ENCODE measurements around the gene PPIE. TPM values are rescaled to one million over a fixed set of nuclear protein-coding genes. Genes with fewer than 3 reads are reported as not detected.

PPIE gene
- total RNA-seq, 1 experiment from 2014 or later: 73.8 TPM

DNA sequence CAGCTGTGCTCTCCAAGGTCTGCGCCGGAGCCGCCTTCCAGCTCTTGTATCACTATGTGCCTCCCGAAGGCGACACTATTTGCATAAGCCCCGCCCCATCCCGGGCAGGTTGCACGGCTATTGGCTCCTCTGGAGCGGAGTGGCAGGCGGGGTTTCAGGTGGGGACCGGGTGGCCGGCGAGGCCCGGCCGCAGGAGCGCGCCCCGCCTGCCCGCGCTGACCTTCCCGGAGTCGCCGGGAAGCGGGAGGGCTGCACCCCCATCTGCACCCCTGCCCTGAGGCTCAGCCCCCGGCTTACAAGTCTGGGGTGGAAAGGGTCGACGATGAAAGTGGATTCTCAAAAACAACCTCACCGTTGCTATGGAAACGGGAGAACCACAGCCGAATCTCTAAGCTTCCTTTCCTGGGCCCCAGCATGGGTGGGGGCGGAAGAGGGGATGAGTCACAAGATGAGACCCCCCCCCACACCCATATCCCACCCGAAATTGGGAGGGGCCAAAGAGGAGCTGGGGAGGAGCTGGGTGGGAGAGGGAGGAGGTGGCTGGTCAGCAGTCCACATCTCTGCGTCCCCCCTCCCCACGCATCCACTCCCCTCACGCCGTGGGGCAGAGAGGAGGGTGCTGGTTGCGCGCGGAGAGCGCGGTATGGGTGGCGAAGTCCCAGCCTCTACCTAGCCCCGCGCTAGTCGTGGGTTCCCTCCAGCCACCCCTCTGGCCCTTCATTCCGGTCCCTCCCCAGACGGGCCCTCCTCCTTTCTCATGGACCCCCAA lies 47.1 kb upstream of the PPIE start, which contains the start of gene HPCAL4 (continued):
- TF ChIP-seq RAD21 (IDR thresholded peaks at IDR 0.05; ENCODE audit: low read depth): no peak

DNA sequence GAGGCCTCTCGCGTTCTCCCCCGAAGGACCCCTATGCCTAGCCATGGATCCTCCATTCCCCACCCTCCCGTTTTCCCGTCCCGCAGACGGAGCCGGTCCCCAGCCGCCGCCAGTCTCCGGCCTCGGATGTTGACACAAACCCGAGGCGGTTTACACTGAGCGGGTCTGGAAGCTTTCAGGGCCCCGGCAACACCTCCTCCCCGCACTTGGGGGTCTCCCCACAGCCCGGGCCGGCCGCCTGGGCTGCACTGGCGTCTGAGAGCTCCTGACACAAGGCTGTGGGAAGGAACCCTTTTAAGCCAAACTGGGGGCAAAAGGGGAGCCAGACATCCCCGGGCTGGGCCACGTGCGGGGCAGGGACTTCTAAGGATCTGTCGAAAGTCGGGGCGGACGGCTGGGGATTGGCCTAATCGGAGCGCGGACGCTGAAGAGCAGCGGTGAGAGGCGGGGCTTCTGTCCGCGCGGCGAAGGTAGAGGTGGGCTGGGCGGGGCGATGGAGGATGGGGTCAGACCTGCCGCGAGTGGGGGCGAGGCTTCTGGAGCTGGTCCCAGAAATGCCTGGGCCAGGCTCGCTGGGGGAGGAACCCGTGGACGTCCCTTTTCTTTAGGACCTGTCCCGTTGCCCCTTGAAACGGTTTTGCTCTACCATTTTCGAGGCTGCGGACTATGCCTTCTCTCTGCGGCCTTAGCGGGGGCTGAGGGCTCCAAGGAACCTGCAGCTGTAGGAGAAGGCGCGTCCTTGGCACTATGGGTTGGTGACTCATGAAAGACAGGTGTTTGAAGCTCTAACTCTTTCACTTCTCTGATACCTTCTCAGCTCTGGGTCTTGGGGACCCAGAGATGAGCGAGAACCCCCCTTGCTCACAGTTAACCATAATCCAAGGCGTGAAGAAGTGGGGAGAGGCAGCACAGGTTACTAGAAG lies 46.3 kb upstream of the PPIE start:
- H3K4me1 ChIP-seq (ENCODE audit: control insufficient read depth in 1 of 2, insufficient read depth in 2 of 2, low read length in 2 of 2): peaks cover 3 to 20% of the 10 kb centered on the region in 2 experiments; a peak in 2 of 4 replicates
- POLR2A ChIA-PET: no interaction called here
- H3K4me3 ChIP-seq (replicated peaks in 1 of 2; ENCODE audit: low read depth in 1 of 2, low read length in 2 of 2): no peak overlapping the region
- intact Hi-C loops (cut with micrococcal nuclease): no loop called here
- H3K79me2 ChIP-seq (ENCODE audit: insufficient read depth, low read length): no peaks in the 10 kb centered on the region
- TF ChIP-seq FOSL1 (IDR thresholded peaks at IDR 0.05; ENCODE audit: low read depth) (no peak), POLR2AphosphoS5 (IDR thresholded peaks at IDR 0.05; ENCODE audit: low read depth, low read length) (no peak), YY1 (IDR thresholded peaks at IDR 0.05; ENCODE audit: extremely low read depth, insufficient replicate concordance, low read depth, low read length) (no peak), SRF (IDR thresholded peaks at IDR 0.05; ENCODE audit: low read depth) (no peak), ZFX (IDR thresholded peaks at IDR 0.05) (no peak), TCF7L2 (IDR thresholded peaks at IDR 0.05; ENCODE audit: borderline replicate concordance, extremely low read depth, insufficient read depth, insufficient read length) (no peak), SIN3A (IDR thresholded peaks at IDR 0.05; ENCODE audit: low read depth) (no peak), ZNF274 (IDR thresholded peaks at IDR 0.05; ENCODE audit: low read depth, low read length) (no peak), POLR2A (IDR thresholded peaks at IDR 0.05; ENCODE audit: borderline replicate concordance, extremely low read depth, insufficient read depth, insufficient read length) (no peak), RAD21 (IDR thresholded peaks at IDR 0.05; ENCODE audit: low read depth) (no peak), EZH2phosphoT487 (IDR thresholded peaks at IDR 0.05; ENCODE audit: borderline replicate concordance) (no peak), EZH2 (IDR thresholded peaks at IDR 0.05) (no peak), CBX3 (IDR thresholded peaks at IDR 0.05; ENCODE audit: low read depth) (no peak)
- TF ChIP-seq, protein P1, sequence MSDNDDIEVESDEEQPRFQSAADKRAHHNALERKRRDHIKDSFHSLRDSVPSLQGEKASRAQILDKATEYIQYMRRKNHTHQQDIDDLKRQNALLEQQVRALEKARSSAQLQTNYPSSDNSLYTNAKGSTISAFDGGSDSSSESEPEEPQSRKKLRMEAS (IDR thresholded peaks at IDR 0.05): no peak
- TF ChIP-seq, protein P2, sequence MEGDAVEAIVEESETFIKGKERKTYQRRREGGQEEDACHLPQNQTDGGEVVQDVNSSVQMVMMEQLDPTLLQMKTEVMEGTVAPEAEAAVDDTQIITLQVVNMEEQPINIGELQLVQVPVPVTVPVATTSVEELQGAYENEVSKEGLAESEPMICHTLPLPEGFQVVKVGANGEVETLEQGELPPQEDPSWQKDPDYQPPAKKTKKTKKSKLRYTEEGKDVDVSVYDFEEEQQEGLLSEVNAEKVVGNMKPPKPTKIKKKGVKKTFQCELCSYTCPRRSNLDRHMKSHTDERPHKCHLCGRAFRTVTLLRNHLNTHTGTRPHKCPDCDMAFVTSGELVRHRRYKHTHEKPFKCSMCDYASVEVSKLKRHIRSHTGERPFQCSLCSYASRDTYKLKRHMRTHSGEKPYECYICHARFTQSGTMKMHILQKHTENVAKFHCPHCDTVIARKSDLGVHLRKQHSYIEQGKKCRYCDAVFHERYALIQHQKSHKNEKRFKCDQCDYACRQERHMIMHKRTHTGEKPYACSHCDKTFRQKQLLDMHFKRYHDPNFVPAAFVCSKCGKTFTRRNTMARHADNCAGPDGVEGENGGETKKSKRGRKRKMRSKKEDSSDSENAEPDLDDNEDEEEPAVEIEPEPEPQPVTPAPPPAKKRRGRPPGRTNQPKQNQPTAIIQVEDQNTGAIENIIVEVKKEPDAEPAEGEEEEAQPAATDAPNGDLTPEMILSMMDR (IDR thresholded peaks at IDR 0.05 in 2 of 3, conservative IDR thresholded peaks at IDR 0.05 in 1 of 3; ENCODE audit: borderline replicate concordance in 1 of 3, insufficient read depth in 1 of 3, low read depth in 2 of 3, low read length in 2 of 3): no peak
- TF ChIP-seq, protein P3, sequence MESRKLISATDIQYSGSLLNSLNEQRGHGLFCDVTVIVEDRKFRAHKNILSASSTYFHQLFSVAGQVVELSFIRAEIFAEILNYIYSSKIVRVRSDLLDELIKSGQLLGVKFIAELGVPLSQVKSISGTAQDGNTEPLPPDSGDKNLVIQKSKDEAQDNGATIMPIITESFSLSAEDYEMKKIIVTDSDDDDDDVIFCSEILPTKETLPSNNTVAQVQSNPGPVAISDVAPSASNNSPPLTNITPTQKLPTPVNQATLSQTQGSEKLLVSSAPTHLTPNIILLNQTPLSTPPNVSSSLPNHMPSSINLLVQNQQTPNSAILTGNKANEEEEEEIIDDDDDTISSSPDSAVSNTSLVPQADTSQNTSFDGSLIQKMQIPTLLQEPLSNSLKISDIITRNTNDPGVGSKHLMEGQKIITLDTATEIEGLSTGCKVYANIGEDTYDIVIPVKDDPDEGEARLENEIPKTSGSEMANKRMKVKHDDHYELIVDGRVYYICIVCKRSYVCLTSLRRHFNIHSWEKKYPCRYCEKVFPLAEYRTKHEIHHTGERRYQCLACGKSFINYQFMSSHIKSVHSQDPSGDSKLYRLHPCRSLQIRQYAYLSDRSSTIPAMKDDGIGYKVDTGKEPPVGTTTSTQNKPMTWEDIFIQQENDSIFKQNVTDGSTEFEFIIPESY (IDR thresholded peaks at IDR 0.05; ENCODE audit: extremely low read depth, insufficient replicate concordance, low read length): no peak
- no peak overlapping the region for H2AFZ ChIP-seq (ENCODE audit: low read depth, low read length, poor library complexity, severe bottlenecking)
- H3K4me2 ChIP-seq (ENCODE audit: low read length): no peak overlapping the region
- ATAC-seq (no peak), DNase-seq (ENCODE audit: low read depth, low spot score) (no peak)
- no peaks in the 10 kb centered on the region for H4K20me1 ChIP-seq (ENCODE audit: insufficient read depth)
- H3K27ac ChIP-seq (ENCODE audit: low read depth, low read length): no peak overlapping the region
- H3K9ac ChIP-seq (ENCODE audit: low read length): no peak overlapping the region
- no peaks in the 10 kb centered on the region for H3K9me2 ChIP-seq (ENCODE audit: insufficient read depth)
- no TSS peak for BruUV-seq (replicated peaks)
- CTCF ChIA-PET: interaction anchor here (1.2 to 1.5 kb wide), 3 partner anchors 9 to 34 kb away, joined by 5 to 10 read pairs (median 5); no protein-coding TSS in a partner anchor
- no peaks in the 10 kb centered on the region for H3K36me3 ChIP-seq (ENCODE audit: control insufficient read depth in 1 of 2, insufficient read depth in 2 of 2, low read length in 2 of 2)
- H3K27me3 ChIP-seq (ENCODE audit: insufficient read depth, low read length): 0 out of 2 replicates have a peak, but pooled peaks cover 4% of the 10 kb centered on the region
- RAD21 ChIA-PET (ENCODE audit: low non-redundant PET in 1 of 2, low total read pairs in 2 of 2, uncharacterized antibody in 2 of 2, unreplicated experiment in 2 of 2): no interaction called here
- H3K9me3 ChIP-seq (ENCODE audit: control insufficient read depth in 1 of 2, insufficient read depth in 1 of 2, low read depth in 1 of 2, low read length in 2 of 2): no peaks in the 10 kb centered on the region

Data from HCT116 (cell line).